DOHH2 (cell line): ENCODE results near the gene NPRL2.

Experiments used
- H3F3A ChIP-seq: fragments of 200-600 bp; sonication (generic), shearing (Covaris generic); 2 replicates; pipeline ENCODE4 v1.6.0; 2016; ENCODE audit warnings: antibody characterized with exemption, mild to moderate bottlenecking; ENCODE audit not compliant: control insufficient read depth, insufficient read depth
- H3K27ac ChIP-seq: fragments of 200-600 bp; sonication (generic); 2 replicates; pipeline ENCODE4 v1.5.1; 2014; ENCODE audit warnings: low read depth, mild to moderate bottlenecking, low read length, moderate library complexity
- H3K27me3 ChIP-seq: fragments of 200-600 bp; sonication (generic); 2 replicates; pipeline ENCODE4 v1.6.1; 2014; ENCODE audit warnings: mild to moderate bottlenecking, low read length, mixed read lengths; ENCODE audit not compliant: control insufficient read depth
- H3K36me3 ChIP-seq: fragments of 200-600 bp; sonication (generic); 2 replicates; pipeline ENCODE4 v1.6.1; 2014; ENCODE audit warnings: mild to moderate bottlenecking, low read length, moderate library complexity, mixed read lengths; ENCODE audit not compliant: control insufficient read depth
- H3K4me1 ChIP-seq: fragments of 200-600 bp; sonication (generic); 2 replicates; pipeline ENCODE4 v1.6.1; 2014; ENCODE audit warnings: mild to moderate bottlenecking, low read length, mixed read lengths; ENCODE audit not compliant: control insufficient read depth
- H3K4me2 ChIP-seq: fragments of 200-600 bp; sonication (generic); 2 replicates; pipeline ENCODE4 v1.6.0; 2014; ENCODE audit warnings: mild to moderate bottlenecking, low read length, moderate library complexity
- H3K4me3 ChIP-seq: fragments of 200-600 bp; sonication (generic); 2 replicates; pipeline ENCODE4 v1.5.1; 2014; ENCODE audit warnings: mild to moderate bottlenecking, low read length, mixed read lengths
- H3K79me2 ChIP-seq: fragments of 200-600 bp; sonication (generic); 2 replicates; pipeline ENCODE4 v1.6.1; 2014; ENCODE audit warnings: mild to moderate bottlenecking, low read length, mixed read lengths; ENCODE audit not compliant: control insufficient read depth
- H3K9me2 ChIP-seq: fragments of 200-600 bp; sonication (generic); replicated peaks from 2 replicates; pipeline ENCODE4 v1.6.1; 2014; ENCODE audit warnings: mild to moderate bottlenecking, low read length, mixed read lengths; ENCODE audit not compliant: control insufficient read depth
- H3K9me3 ChIP-seq: fragments of 200-600 bp; sonication (generic); 2 replicates; pipeline ENCODE4 v1.6.1; 2014; ENCODE audit warnings: antibody characterized with exemption, low read length, mixed read lengths; ENCODE audit not compliant: control insufficient read depth, insufficient read depth
- H4K20me1 ChIP-seq: fragments of 200-600 bp; sonication (generic); 2 replicates; pipeline ENCODE4 v1.6.0; 2014; ENCODE audit warnings: low read depth, mild to moderate bottlenecking, antibody characterized with exemption, low read length, moderate library complexity; ENCODE audit not compliant: control insufficient read depth, insufficient read depth
- EZH2phosphoT487 ChIP-seq: fragments of 200-600 bp; sonication (generic); IDR thresholded peaks from 2 replicates; pipeline ENCODE4 v1.6.1; 2017; ENCODE audit warnings: borderline replicate concordance, mild to moderate bottlenecking, antibody characterized with exemption, low read length, moderate library complexity, mixed read lengths
- TF ChIP-seq, protein P1 (sequence below): fragments of 200-600 bp; sonication (generic); IDR thresholded peaks from one replicate; pipeline ENCODE4 v1.5.1; 2014; ENCODE audit warnings: antibody characterized with exemption, mild to moderate bottlenecking, low read depth, low read length; ENCODE audit not compliant: poor library complexity, severe bottlenecking

The NPRL2 gene

GRCh38 chr3:50358355-50358910, 7.9 kb upstream of the NPRL2 start:
- Histone ChIP-seq H4K20me1 (peaks cover 23% of the 10 kb centered on the region), H3K4me2 (peak overlapping the region; percentile 79), H3K27ac (no peak overlapping the region), H3K9me2 (no peaks in the 10 kb centered on the region), H3K9me3 (no peaks in the 10 kb centered on the region), H3K4me1 (peaks cover 34% of the 10 kb centered on the region), H3K79me2 (peaks cover 50% of the 10 kb centered on the region), H3K27me3 (no peaks in the 10 kb centered on the region), H3K36me3 (peaks cover 45% of the 10 kb centered on the region), H3K4me3 (peak overlapping the region; percentile 92), H3F3A (no peaks in the 10 kb centered on the region)
- no peak for TF ChIP-seq EZH2phosphoT487
- TF ChIP-seq, protein P1, sequence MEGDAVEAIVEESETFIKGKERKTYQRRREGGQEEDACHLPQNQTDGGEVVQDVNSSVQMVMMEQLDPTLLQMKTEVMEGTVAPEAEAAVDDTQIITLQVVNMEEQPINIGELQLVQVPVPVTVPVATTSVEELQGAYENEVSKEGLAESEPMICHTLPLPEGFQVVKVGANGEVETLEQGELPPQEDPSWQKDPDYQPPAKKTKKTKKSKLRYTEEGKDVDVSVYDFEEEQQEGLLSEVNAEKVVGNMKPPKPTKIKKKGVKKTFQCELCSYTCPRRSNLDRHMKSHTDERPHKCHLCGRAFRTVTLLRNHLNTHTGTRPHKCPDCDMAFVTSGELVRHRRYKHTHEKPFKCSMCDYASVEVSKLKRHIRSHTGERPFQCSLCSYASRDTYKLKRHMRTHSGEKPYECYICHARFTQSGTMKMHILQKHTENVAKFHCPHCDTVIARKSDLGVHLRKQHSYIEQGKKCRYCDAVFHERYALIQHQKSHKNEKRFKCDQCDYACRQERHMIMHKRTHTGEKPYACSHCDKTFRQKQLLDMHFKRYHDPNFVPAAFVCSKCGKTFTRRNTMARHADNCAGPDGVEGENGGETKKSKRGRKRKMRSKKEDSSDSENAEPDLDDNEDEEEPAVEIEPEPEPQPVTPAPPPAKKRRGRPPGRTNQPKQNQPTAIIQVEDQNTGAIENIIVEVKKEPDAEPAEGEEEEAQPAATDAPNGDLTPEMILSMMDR: no peak

- peaks cover 53% of the 10 kb centered on the region for H3K36me3 ChIP-seq
- H3F3A ChIP-seq: 0 out of 2 replicates have a peak, but pooled peaks cover 4% of the 10 kb centered on the region
- peaks cover 34% of the 10 kb centered on the region for H3K4me1 ChIP-seq
- H3K79me2 ChIP-seq: peaks cover 50% of the 10 kb centered on the region
- peak overlapping the region; percentile 79 for H3K4me2 ChIP-seq
- H4K20me1 ChIP-seq: peaks cover 23% of the 10 kb centered on the region
- no peak overlapping the region for H3K27ac ChIP-seq
- H3K9me3 ChIP-seq: no peaks in the 10 kb centered on the region
- peak overlapping the region; percentile 92 for H3K4me3 ChIP-seq
- H3K9me2 ChIP-seq: no peaks in the 10 kb centered on the region
- no peaks in the 10 kb centered on the region for H3K27me3 ChIP-seq
- no peak for TF ChIP-seq EZH2phosphoT487
Measured at GRCh38 chr3:50357481-50357880, 6.9 kb upstream of the NPRL2 start.

DNA sequence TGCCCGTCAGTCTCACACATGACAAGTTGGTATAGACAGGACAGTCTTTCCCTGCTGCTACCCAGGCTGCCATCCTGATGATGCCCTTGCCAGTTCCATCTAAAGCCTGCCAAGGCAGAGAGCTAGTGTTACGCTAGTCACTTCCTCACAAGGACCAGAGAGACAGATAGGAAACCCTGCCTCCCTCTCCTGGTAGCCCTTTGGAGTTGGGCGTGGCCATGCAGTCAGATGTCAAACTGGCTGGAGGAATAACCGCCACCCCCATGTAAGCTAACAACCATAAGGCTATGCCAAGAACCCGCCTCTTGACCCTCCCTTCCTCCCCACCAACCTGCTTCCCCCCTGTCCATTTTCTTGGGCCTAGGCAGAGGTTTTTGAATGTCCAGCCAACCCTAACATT, 6.0 kb upstream of the NPRL2 start:
- no peaks in the 10 kb centered on the region for H3K9me3 ChIP-seq
- peaks cover 37% of the 10 kb centered on the region for H3K4me1 ChIP-seq
- peaks cover 58% of the 10 kb centered on the region for H3K36me3 ChIP-seq
- H3K9me2 ChIP-seq: no peaks in the 10 kb centered on the region
- peak overlapping the region; percentile 92 for H3K4me3 ChIP-seq
- H3K79me2 ChIP-seq: peaks cover 54% of the 10 kb centered on the region
- H3K27ac ChIP-seq: no peak overlapping the region
- TF ChIP-seq, protein P1: no peak
- TF ChIP-seq EZH2phosphoT487: no peak
- H3K27me3 ChIP-seq: no peaks in the 10 kb centered on the region
- H3K4me2 ChIP-seq: peak overlapping the region; percentile 79
- peaks cover 23% of the 10 kb centered on the region for H4K20me1 ChIP-seq
- 0 out of 2 replicates have a peak, but pooled peaks cover 4% of the 10 kb centered on the region for H3F3A ChIP-seq

DNA sequence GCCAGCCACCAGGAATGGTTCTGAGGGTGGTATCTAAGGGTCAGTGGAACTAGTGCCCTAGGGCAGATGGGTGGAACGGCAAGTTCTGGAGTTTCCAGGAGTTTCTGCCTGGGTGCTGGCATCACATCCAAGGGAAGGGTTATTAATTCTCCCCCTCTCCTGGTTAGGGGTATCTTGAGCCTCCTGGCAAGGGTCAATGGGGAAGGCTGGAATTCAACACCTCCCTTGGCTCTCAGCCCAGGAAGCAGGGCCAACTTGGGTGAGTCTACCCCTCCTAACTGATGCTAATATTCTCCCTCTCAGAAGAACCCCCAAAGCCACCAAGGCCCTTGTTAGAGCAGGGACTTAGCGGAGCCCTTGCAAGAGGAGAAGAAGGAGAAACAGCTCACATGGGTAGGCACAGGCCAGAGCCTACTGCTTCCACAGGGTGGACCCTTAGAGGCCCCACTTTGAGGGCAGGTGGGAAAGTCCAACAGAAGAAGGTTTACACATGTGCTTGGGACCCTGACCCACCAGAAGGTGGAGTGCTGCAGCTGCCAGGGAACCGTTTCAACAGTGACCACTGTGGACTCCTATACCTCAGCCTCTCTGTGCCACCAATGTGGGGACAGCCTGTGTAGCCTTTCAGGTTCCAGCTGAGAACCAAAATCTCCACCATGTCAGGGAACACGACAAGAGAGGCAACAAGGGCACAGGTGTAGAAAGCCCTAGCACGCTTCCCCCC, 5.4 kb upstream of the NPRL2 start:
- TF ChIP-seq EZH2phosphoT487: no peak
- TF ChIP-seq, protein P1: no peak
- H3K9me2 ChIP-seq: no peaks in the 10 kb centered on the region

More for the DNA sequence above, 5.4 kb upstream of the NPRL2 start:
- H3K27me3 ChIP-seq: no peaks in the 10 kb centered on the region
- peaks cover 60% of the 10 kb centered on the region for H3K79me2 ChIP-seq
- 0 out of 2 replicates have a peak, but pooled peaks cover 4% of the 10 kb centered on the region for H3F3A ChIP-seq
- no peak overlapping the region for H3K27ac ChIP-seq
- H3K4me1 ChIP-seq: peaks cover 42% of the 10 kb centered on the region
- H3K36me3 ChIP-seq: peaks cover 58% of the 10 kb centered on the region
- H3K4me3 ChIP-seq: peak overlapping the region; percentile 92
- no peaks in the 10 kb centered on the region for H3K9me3 ChIP-seq
- H3K4me2 ChIP-seq: peak overlapping the region; percentile 79
- H4K20me1 ChIP-seq: peaks cover 23% of the 10 kb centered on the region
